ENCODE data around the gene STIP1.

The STIP1 gene

GRCh38 chr11:64224151-64224890 is 38.4 kb downstream of the STIP1 start:
- DNase-seq (ENCODE audit: extremely low read depth, low read depth), result no peak
- TF ChIP-seq, protein P1, sequence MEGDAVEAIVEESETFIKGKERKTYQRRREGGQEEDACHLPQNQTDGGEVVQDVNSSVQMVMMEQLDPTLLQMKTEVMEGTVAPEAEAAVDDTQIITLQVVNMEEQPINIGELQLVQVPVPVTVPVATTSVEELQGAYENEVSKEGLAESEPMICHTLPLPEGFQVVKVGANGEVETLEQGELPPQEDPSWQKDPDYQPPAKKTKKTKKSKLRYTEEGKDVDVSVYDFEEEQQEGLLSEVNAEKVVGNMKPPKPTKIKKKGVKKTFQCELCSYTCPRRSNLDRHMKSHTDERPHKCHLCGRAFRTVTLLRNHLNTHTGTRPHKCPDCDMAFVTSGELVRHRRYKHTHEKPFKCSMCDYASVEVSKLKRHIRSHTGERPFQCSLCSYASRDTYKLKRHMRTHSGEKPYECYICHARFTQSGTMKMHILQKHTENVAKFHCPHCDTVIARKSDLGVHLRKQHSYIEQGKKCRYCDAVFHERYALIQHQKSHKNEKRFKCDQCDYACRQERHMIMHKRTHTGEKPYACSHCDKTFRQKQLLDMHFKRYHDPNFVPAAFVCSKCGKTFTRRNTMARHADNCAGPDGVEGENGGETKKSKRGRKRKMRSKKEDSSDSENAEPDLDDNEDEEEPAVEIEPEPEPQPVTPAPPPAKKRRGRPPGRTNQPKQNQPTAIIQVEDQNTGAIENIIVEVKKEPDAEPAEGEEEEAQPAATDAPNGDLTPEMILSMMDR (IDR thresholded peaks at IDR 0.05; ENCODE audit: low read depth, low read length), result no peak

GRCh38 chr11:64224891-64225607 is 39.1 kb downstream of the STIP1 start:
- TF ChIP-seq, protein P1 (IDR thresholded peaks at IDR 0.05; ENCODE audit: low read depth, low read length), result no peak
- DNase-seq (ENCODE audit: extremely low read depth, low read depth), result no peak

GRCh38 chr11:64225608-64226506 is 39.9 kb downstream of the STIP1 start, which contains the start of the genes NUDT22 and TRPT1:
NUDT22 (plus strand) TSS chr11:64226274; CDS start chr11:64226653, 379 bp downstream.
TRPT1 (minus strand) TSS chr11:64226186; CDS start chr11:64225860, 326 bp downstream.
- no peak for DNase-seq (ENCODE audit: extremely low read depth, low read depth)
- TF ChIP-seq, protein P1 (IDR thresholded peaks at IDR 0.05; ENCODE audit: low read depth, low read length), result peak; percentile 32

DNA sequence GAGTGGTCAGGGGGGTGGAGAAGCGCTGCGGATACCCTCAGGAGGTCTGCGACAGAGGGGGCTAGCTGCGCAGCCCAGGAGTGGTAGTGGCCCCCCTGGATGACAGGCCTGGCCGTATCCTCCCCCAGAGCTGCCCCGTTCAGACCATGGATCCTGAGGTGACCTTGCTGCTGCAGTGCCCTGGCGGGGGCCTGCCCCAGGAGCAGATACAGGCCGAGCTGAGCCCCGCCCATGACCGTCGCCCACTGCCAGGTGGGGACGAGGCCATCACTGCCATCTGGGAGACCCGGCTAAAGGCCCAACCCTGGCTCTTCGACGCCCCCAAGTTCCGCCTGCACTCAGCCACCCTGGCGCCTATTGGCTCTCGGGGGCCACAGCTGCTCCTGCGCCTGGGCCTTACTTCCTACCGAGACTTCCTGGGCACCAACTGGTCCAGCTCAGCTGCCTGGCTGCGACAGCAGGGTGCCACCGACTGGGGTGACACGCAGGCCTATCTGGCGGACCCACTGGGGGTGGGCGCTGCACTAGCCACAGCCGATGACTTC is 40.6 kb downstream of the STIP1 start:
- no peak for DNase-seq (ENCODE audit: extremely low read depth, low read depth)
- TF ChIP-seq, protein P1 (IDR thresholded peaks at IDR 0.05; ENCODE audit: low read depth, low read length), result no peak

GRCh38 chr11:64227405-64227956 is 41.5 kb downstream of the STIP1 start:
- TF ChIP-seq, protein P1 (IDR thresholded peaks at IDR 0.05; ENCODE audit: low read depth, low read length), result no peak

GRCh38 chr11:64229090-64229743 is 43.2 kb downstream of the STIP1 start:
- TF ChIP-seq, protein P1 (IDR thresholded peaks at IDR 0.05; ENCODE audit: low read depth, low read length), result no peak
- no peak for DNase-seq (ENCODE audit: extremely low read depth, low read depth)

More at GRCh38 chr11:64227405-64227956, 41.5 kb downstream of the STIP1 start:
- no peak for DNase-seq (ENCODE audit: extremely low read depth, low read depth)

All from AG09319 (cell line).